HepG2 (cell line): Measurements from ENCODE around the gene GCDH. TPM values are rescaled to one million over a fixed set of nuclear protein-coding genes. Genes with fewer than 3 reads are reported as not detected.

Experiments used
- ATAC-seq: fragments of 200-7000 bp; cut with Tn5 transposase; 3 replicates; pipeline ENCODE4 v1.9.1; 2020; ENCODE audit warnings: mild to moderate bottlenecking, moderate library complexity
- BruUV-seq: library from RNA; stranded (reverse); fragments of 400-500 nt; replicated peaks from 2 replicates; lab custom pipeline; 2021; lab: Mats Ljungman, UMichigan
- CTCF ChIA-PET: fragments of 300-600 bp; formaldehyde crosslinking; extraction: SDS; loops from one replicate; lab custom pipeline; 2021; ENCODE audit warnings: low total read pairs, inconsistent platforms, low intra/inter-chr PET ratio; lab: Yijun Ruan, JAX
- POLR2A ChIA-PET: fragments of 350-600 bp; sonication (Branson Sonifier 250); formaldehyde crosslinking; loops from one replicate; lab custom pipeline; 2020; ENCODE audit warnings: antibody characterized with exemption, inconsistent platforms; lab: Yijun Ruan, JAX
- DNase-seq: peaks from one replicate; pipeline ENCODE4 v3.0.0-alpha.2; 2015; ENCODE audit warnings: low spot score
- FAIRE-seq: peaks from 3 replicates; lab custom pipeline; 2011; peaks lifted over from hg19 to GRCh38; lab: Jason Lieb, UNC
- H2AFZ ChIP-seq: one replicate; pipeline ENCODE4 v1.6.1; 2011; ENCODE audit warnings: low read length, inconsistent platforms
- H3K27ac ChIP-seq: fragments of 300-600 bp; 3 replicates; pipeline ENCODE4 v1.8.0; 2011; ENCODE audit warnings: mixed run types, mild to moderate bottlenecking, mixed read lengths, low read length, inconsistent platforms; ENCODE audit not compliant: insufficient read depth; ENCODE audit errors: extremely low read length
- H3K27me3 ChIP-seq, 2 experiments: fragments of 200-600 bp in 1 of 2; 2 replicates in 1 of 2; 3 replicates in 1 of 2; pipeline versions ENCODE4 v1.6.0 to v1.8.0; 2011; ENCODE audit warnings: low read length in 2 of 2, mild to moderate bottlenecking in 2 of 2, moderate library complexity in 2 of 2, inconsistent platforms in 1 of 2; ENCODE audit not compliant: insufficient read depth in 2 of 2, control insufficient read depth in 1 of 2
- H3K36me3 ChIP-seq, 2 experiments: fragments of 200-600 bp in 1 of 2; replicated peaks in 1 of 2; 2 replicates in 1 of 2; 3 replicates in 1 of 2; pipeline versions ENCODE4 v1.5.1 to v1.8.0; 2011; ENCODE audit warnings: low read length in 2 of 2, inconsistent platforms in 1 of 2; ENCODE audit not compliant: insufficient read depth in 2 of 2, control insufficient read depth in 1 of 2
- H3K4me1 ChIP-seq: 2 replicates; pipeline ENCODE4 v1.5.1; 2012; ENCODE audit warnings: low read length, inconsistent platforms; ENCODE audit not compliant: insufficient read depth
- H3K4me2 ChIP-seq: 2 replicates; pipeline ENCODE4 v1.6.0; 2011; ENCODE audit warnings: low read depth, low read length, inconsistent platforms
- H3K4me3 ChIP-seq, 3 experiments: fragments of 200-600 bp in 1 of 3; sonication (generic), shearing (Covaris generic) in 1 of 3; replicated peaks in 1 of 3; 2 replicates each; pipeline ENCODE4 v1.5.1; 2011 to 2016; ENCODE audit warnings: low read length in 3 of 3, inconsistent platforms in 2 of 3, low read depth in 2 of 3, mild to moderate bottlenecking in 2 of 3, control low read depth in 1 of 3, mixed read lengths in 1 of 3; ENCODE audit not compliant: insufficient read depth in 1 of 3
- H3K79me2 ChIP-seq: one replicate; pipeline ENCODE4 v1.6.1; 2011; ENCODE audit warnings: low read length, inconsistent platforms; ENCODE audit not compliant: insufficient read depth
- H3K9ac ChIP-seq: 2 replicates; pipeline ENCODE4 v1.6.0; 2011; ENCODE audit warnings: mild to moderate bottlenecking, low read depth, low read length, inconsistent platforms; ENCODE audit not compliant: insufficient read depth
- H3K9me3 ChIP-seq: 2 replicates; pipeline ENCODE4 v1.5.1; 2012; ENCODE audit warnings: mild to moderate bottlenecking, low read length
- H4K20me1 ChIP-seq: 2 replicates; pipeline ENCODE4 v1.6.0; 2011; ENCODE audit warnings: inconsistent platforms, mild to moderate bottlenecking, low read length, moderate library complexity; ENCODE audit not compliant: insufficient read depth
- CHD2 ChIP-seq: IDR thresholded peaks from 2 replicates; pipeline ENCODE4 v1.6.1; 2011; ENCODE audit warnings: low read depth, low read length, improper control_type of control experiment
- STAG1 ChIP-seq: sonication (generic); formaldehyde crosslinking; IDR thresholded peaks from 2 replicates; pipeline ENCODE4 v1.4.0; 2020; ENCODE audit warnings: missing genetic modification reagents
- TEAD2 ChIP-seq: sonication (generic); formaldehyde crosslinking; IDR thresholded peaks from 2 replicates; pipeline ENCODE4 v1.9.0; 2021; ENCODE audit warnings: missing genetic modification reagents
- ZFP1 ChIP-seq: IDR thresholded peaks from 2 replicates; pipeline ENCODE4 v1.6.1; 2016
- ZFP62 ChIP-seq: sonication (generic); formaldehyde crosslinking; IDR thresholded peaks from 2 replicates; pipeline ENCODE4 v1.4.0; 2020; ENCODE audit warnings: missing genetic modification reagents
- ZNF343 ChIP-seq: sonication (generic); formaldehyde crosslinking; IDR thresholded peaks from 2 replicates; pipeline ENCODE4 v1.4.0; 2020; ENCODE audit warnings: mild to moderate bottlenecking, missing genetic modification reagents
- ZSCAN29 ChIP-seq: sonication (generic); formaldehyde crosslinking; conservative IDR thresholded peaks from 2 replicates; pipeline ENCODE4 v1.4.0; 2020; ENCODE audit warnings: mild to moderate bottlenecking, missing genetic modification reagents
- WGBS: methylation state at CpG from one replicate; pipeline ENCODE4 v1.1.6; 2017; ENCODE audit warnings: low lambda C conversion rate; 5-methylcytosine and 5-hydroxymethylcytosine counted together
- in situ Hi-C: cut with HindIII; loops from 2 replicates; pipeline ENCODE4 v1.10.0; 2017; ENCODE audit warnings: low pct_unique_long_range_greater_than_20kb; ENCODE audit not compliant: extremely low pct_ligation_motif_present
- intact Hi-C: fragments of 100-400 bp; cut with micrococcal nuclease; formaldehyde crosslinking; loops from one replicate; pipeline ENCODE4 v1.10.0; 2022; ENCODE audit not compliant: unreplicated experiment
- polyA plus RNA-seq, 8 experiments: library from polyadenylated mRNA; depleted of rRNA in 3 of 8; stranded (reverse) in 7 of 8; unstranded in 1 of 8; fragments of >200 nt; fragmentation: Illumina TruSeq in 4 of 8; extraction: Trizol in 4 of 8; gene quantifications; 2 replicates each; pipeline versions ENCODE4 v1.2.1 to v1.2.3, GENCODE V29; 2011 to 2016; ENCODE audit warnings: low read depth in 4 of 8, missing spikeins in 1 of 8, mixed read lengths in 1 of 8; ENCODE audit not compliant: insufficient read depth in 1 of 8
- total RNA-seq, 5 experiments: library from RNA; depleted of rRNA; stranded (reverse); fragments of >200 nt; fragmentation: Illumina TruSeq; extraction: Trizol; gene quantifications; 2 replicates each; pipeline ENCODE4 v1.2.3, GENCODE V29; 2016; ENCODE audit warnings: low read depth in 1 of 5
- TF ChIP-seq, protein P1 (sequence below): sonication (generic); formaldehyde crosslinking; IDR thresholded peaks from 2 replicates; pipeline ENCODE4 v1.5.0; 2020; ENCODE audit warnings: mild to moderate bottlenecking, missing genetic modification reagents, borderline replicate concordance
- TF ChIP-seq, protein P2 (sequence below): IDR thresholded peaks from 2 replicates; pipeline ENCODE4 v1.6.1; 2016; ENCODE audit warnings: control low read depth
- TF ChIP-seq, protein P3 (sequence below): sonication (generic); formaldehyde crosslinking; IDR thresholded peaks from 2 replicates; pipeline ENCODE4 v1.8.1; 2023; ENCODE audit warnings: mild to moderate bottlenecking, missing genetic modification reagents
- TF ChIP-seq, protein P4 (sequence below): IDR thresholded peaks from 2 replicates; pipeline ENCODE4 v1.6.1; 2016; ENCODE audit warnings: low read depth, borderline replicate concordance

Gene GCDH
- total and polyA plus RNA-seq, 2 of the 13 experiments (the other 11 are each of a cell fraction or from before 2014, with no cell fraction given): 15.1 to 38.0 TPM

DNA sequence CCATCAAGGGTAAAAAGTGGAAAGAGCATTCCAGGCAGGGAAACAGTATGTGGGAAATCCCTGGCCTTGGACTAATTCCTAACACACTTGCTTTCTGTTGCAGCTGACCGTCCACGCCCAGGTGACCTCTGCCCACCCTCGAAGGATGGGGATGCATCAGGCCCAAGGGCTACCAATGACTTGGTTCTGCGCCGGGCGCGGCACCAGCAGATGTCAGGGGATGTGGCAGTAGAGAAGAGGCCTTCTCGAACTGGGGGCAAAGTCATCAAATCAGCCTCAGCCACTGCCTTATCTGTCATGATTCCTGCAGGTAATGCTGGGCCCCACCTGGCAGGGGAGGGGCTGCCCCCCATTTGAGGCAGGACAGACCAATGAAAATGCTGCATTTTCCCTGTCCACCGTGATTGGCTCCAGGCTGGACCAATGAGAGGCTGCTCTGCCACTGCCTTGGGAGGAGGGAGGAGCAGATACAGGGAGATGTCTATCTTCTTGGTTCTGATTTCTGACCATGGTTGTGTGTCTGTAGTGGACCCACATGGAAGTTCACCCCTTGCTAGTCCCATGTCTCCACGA lies 22.3 kb upstream of the GCDH start (continued):
- TF ChIP-seq, protein P1, sequence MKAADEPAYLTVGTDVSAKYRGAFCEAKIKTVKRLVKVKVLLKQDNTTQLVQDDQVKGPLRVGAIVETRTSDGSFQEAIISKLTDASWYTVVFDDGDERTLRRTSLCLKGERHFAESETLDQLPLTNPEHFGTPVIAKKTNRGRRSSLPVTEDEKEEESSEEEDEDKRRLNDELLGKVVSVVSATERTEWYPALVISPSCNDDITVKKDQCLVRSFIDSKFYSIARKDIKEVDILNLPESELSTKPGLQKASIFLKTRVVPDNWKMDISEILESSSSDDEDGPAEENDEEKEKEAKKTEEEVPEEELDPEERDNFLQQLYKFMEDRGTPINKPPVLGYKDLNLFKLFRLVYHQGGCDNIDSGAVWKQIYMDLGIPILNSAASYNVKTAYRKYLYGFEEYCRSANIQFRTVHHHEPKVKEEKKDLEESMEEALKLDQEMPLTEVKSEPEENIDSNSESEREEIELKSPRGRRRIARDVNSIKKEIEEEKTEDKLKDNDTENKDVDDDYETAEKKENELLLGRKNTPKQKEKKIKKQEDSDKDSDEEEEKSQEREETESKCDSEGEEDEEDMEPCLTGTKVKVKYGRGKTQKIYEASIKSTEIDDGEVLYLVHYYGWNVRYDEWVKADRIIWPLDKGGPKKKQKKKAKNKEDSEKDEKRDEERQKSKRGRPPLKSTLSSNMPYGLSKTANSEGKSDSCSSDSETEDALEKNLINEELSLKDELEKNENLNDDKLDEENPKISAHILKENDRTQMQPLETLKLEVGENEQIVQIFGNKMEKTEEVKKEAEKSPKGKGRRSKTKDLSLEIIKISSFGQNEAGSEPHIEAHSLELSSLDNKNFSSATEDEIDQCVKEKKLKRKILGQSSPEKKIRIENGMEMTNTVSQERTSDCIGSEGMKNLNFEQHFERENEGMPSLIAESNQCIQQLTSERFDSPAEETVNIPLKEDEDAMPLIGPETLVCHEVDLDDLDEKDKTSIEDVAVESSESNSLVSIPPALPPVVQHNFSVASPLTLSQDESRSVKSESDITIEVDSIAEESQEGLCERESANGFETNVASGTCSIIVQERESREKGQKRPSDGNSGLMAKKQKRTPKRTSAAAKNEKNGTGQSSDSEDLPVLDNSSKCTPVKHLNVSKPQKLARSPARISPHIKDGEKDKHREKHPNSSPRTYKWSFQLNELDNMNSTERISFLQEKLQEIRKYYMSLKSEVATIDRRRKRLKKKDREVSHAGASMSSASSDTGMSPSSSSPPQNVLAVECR: no peak
- no peak for TF ChIP-seq STAG1
- no peak for TF ChIP-seq CHD2
- no peak for TF ChIP-seq ZSCAN29 (CRISPR knock-in tag)
- TF ChIP-seq, protein P2, sequence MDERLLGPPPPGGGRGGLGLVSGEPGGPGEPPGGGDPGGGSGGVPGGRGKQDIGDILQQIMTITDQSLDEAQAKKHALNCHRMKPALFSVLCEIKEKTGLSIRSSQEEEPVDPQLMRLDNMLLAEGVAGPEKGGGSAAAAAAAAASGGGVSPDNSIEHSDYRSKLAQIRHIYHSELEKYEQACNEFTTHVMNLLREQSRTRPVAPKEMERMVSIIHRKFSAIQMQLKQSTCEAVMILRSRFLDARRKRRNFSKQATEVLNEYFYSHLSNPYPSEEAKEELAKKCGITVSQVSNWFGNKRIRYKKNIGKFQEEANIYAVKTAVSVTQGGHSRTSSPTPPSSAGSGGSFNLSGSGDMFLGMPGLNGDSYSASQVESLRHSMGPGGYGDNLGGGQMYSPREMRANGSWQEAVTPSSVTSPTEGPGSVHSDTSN (CRISPR knock-in tag): peak; percentile 66

GRCh38 chr19:12871681-12872080 lies 19.3 kb upstream of the GCDH start:
- no TSS peak for BruUV-seq
- Histone ChIP-seq H3K4me2 (no peak overlapping the region), H3K4me1 (no peaks in the 10 kb centered on the region), H3K36me3 (no peaks in the 10 kb centered on the region), H3K27me3 (no peaks in the 10 kb centered on the region), H2AFZ (no peak overlapping the region), H3K4me3 (no peak overlapping the region), H3K9me3 (no peaks in the 10 kb centered on the region), H3K9ac (no peak overlapping the region), H3K79me2 (no peaks in the 10 kb centered on the region), H4K20me1 (no peaks in the 10 kb centered on the region), H3K27ac (no peak overlapping the region)
- CTCF ChIA-PET: no interaction called here
- WGBS: 54% methylated on average over 3 of the region's 3 CpGs
- intact Hi-C loops (no loop called here), in situ Hi-C loops (no loop called here)
- TF ChIP-seq, protein P3, sequence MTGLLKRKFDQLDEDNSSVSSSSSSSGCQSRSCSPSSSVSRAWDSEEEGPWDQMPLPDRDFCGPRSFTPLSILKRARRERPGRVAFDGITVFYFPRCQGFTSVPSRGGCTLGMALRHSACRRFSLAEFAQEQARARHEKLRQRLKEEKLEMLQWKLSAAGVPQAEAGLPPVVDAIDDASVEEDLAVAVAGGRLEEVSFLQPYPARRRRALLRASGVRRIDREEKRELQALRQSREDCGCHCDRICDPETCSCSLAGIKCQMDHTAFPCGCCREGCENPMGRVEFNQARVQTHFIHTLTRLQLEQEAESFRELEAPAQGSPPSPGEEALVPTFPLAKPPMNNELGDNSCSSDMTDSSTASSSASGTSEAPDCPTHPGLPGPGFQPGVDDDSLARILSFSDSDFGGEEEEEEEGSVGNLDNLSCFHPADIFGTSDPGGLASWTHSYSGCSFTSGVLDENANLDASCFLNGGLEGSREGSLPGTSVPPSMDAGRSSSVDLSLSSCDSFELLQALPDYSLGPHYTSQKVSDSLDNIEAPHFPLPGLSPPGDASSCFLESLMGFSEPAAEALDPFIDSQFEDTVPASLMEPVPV (CRISPR knock-in tag): no peak
- TF ChIP-seq TEAD2 (CRISPR knock-in tag) (no peak), ZNF343 (CRISPR knock-in tag) (no peak), ZFP62 (CRISPR knock-in tag) (no peak), ZFP1 (CRISPR knock-in tag) (no peak)
- TF ChIP-seq, protein P4, sequence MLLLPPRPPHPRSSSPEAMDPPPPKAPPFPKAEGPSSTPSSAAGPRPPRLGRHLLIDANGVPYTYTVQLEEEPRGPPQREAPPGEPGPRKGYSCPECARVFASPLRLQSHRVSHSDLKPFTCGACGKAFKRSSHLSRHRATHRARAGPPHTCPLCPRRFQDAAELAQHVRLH: no peak
- FAIRE-seq: no peak
- no peak for ATAC-seq
- DNase-seq: no peak
- POLR2A ChIA-PET: interaction anchor here (0.6 to 1.4 kb wide), 3 partner anchors 13 to 66 kb away, joined by 3 read pairs; partner anchors contain the start of gene GCDH
